Endothelial cell of umbilical vein (primary cell): Measurements from ENCODE around the gene EEF1E1. TPM values are rescaled to one million over a fixed set of nuclear protein-coding genes. Genes with fewer than 3 reads are reported as not detected.

ENCODE experiments used
- BruUV-seq: library from RNA; stranded (reverse); fragments of 400-500 nt; replicated peaks from 2 replicates; lab custom pipeline; 2021; lab: Mats Ljungman, UMichigan
- CTCF ChIA-PET: fragments of 300-600, 350-600 bp; sonication (Branson Sonifier 250); formaldehyde crosslinking; loops from one replicate; lab custom pipeline; 2021; ENCODE audit warnings: antibody characterized with exemption, inconsistent platforms; lab: Charles Lee
- POLR2A ChIA-PET: fragments of 300-600, 350-600 bp; sonication (Branson Sonifier 250); formaldehyde crosslinking; loops from one replicate; lab custom pipeline; 2021; ENCODE audit warnings: antibody characterized with exemption, inconsistent platforms; lab: Charles Lee
- DNase-seq: peaks from one replicate; pipeline ENCODE4 v3.0.0-alpha.2; 2011; ENCODE audit warnings: low read depth, low spot score
- FAIRE-seq: peaks from 2 replicates; lab custom pipeline; 2011; peaks lifted over from hg19 to GRCh38; lab: Jason Lieb, UNC
- H2AFZ ChIP-seq: 2 replicates; pipeline ENCODE4 v1.6.0; 2012; ENCODE audit warnings: low read depth, low read length, control low read depth, inconsistent platforms
- H3K27ac ChIP-seq: 2 replicates; pipeline ENCODE4 v1.5.1; 2011; ENCODE audit warnings: low read depth, mild to moderate bottlenecking, control low read depth, low read length, moderate library complexity; ENCODE audit not compliant: insufficient read depth
- H3K27me3 ChIP-seq, 2 experiments: 2 replicates each; pipeline versions ENCODE4 v1.6.0 to v1.6.1; 2011; ENCODE audit warnings: low read length in 2 of 2, mixed read lengths in 1 of 2; ENCODE audit not compliant: control insufficient read depth in 2 of 2, insufficient read depth in 2 of 2
- H3K36me3 ChIP-seq, 2 experiments: 2 replicates in 1 of 2; 3 replicates in 1 of 2; pipeline ENCODE4 v1.5.1; 2011; ENCODE audit warnings: low read length in 2 of 2, mild to moderate bottlenecking in 1 of 2, moderate library complexity in 1 of 2; ENCODE audit not compliant: control insufficient read depth in 2 of 2, insufficient read depth in 2 of 2; ENCODE audit errors: extremely low read depth in 1 of 2
- H3K4me1 ChIP-seq: 3 replicates; pipeline ENCODE4 v1.5.1; 2011; ENCODE audit warnings: mild to moderate bottlenecking, low read length; ENCODE audit not compliant: control insufficient read depth, insufficient read depth; ENCODE audit errors: extremely low read depth
- H3K4me2 ChIP-seq: 2 replicates; pipeline ENCODE4 v1.6.1; 2011; ENCODE audit warnings: low read length, control low read depth, mixed read lengths; ENCODE audit not compliant: insufficient read depth
- H3K4me3 ChIP-seq, 3 experiments: fragments of 200-600 bp in 1 of 3; sonication (generic), shearing (Covaris generic) in 1 of 3; replicated peaks in 1 of 3; 2 replicates each; pipeline ENCODE4 v1.5.1; 2011 to 2016; ENCODE audit warnings: control low read depth in 3 of 3, low read length in 3 of 3, mild to moderate bottlenecking in 2 of 3, inconsistent platforms in 1 of 3, low read depth in 1 of 3, moderate library complexity in 1 of 3; ENCODE audit not compliant: insufficient read depth in 1 of 3
- H3K79me2 ChIP-seq: 2 replicates; pipeline ENCODE4 v1.6.0; 2012; ENCODE audit warnings: low read length, inconsistent platforms; ENCODE audit not compliant: control insufficient read depth, insufficient read depth
- H3K9ac ChIP-seq: replicated peaks from 2 replicates; pipeline ENCODE3; 2011; ENCODE audit warnings: low read length, control low read depth; ENCODE audit not compliant: insufficient read depth; ENCODE audit errors: extremely low read depth
- H3K9me1 ChIP-seq: replicated peaks from 3 replicates; pipeline ENCODE4 v1.6.0; 2011; ENCODE audit warnings: mild to moderate bottlenecking, low read length; ENCODE audit not compliant: control insufficient read depth, insufficient read depth; ENCODE audit errors: extremely low read depth
- H3K9me3 ChIP-seq: replicated peaks from 2 replicates; pipeline ENCODE4 v1.5.1; 2012; ENCODE audit warnings: low read length, inconsistent platforms; ENCODE audit not compliant: control insufficient read depth, insufficient read depth
- H4K20me1 ChIP-seq: replicated peaks from 2 replicates; pipeline ENCODE3; 2011; ENCODE audit warnings: mild to moderate bottlenecking, low read length; ENCODE audit not compliant: control insufficient read depth, insufficient read depth; ENCODE audit errors: extremely low read depth
- CTCF ChIP-seq, 2 donors: IDR thresholded peaks; 1 replicate in 1 of 2; 2 replicates in 1 of 2; pipeline ENCODE4 v1.5.1; 2011; ENCODE audit warnings: low read length in 2 of 2, mild to moderate bottlenecking in 2 of 2, moderate library complexity in 2 of 2, control low read depth in 1 of 2, inconsistent platforms in 1 of 2, low read depth in 1 of 2; ENCODE audit not compliant: insufficient read depth in 1 of 2; ENCODE audit errors: extremely low read depth in 1 of 2
- EZH2 ChIP-seq: IDR thresholded peaks from 2 replicates; pipeline ENCODE4 v1.6.1; 2012; ENCODE audit warnings: borderline replicate concordance, low read depth, mild to moderate bottlenecking, moderate library complexity, low read length, inconsistent platforms; ENCODE audit not compliant: severe bottlenecking
- FOS ChIP-seq: IDR thresholded peaks from 2 replicates; pipeline ENCODE4 v1.6.1; 2011; ENCODE audit warnings: mild to moderate bottlenecking, low read length, moderate library complexity, borderline replicate concordance; ENCODE audit not compliant: insufficient read depth
- GATA2 ChIP-seq: IDR thresholded peaks from 2 replicates; pipeline ENCODE4 v1.7.0; 2011; ENCODE audit warnings: low read depth, mild to moderate bottlenecking, moderate library complexity, mixed read lengths, low read length; ENCODE audit not compliant: insufficient read length, insufficient read depth
- JUN ChIP-seq: IDR thresholded peaks from 2 replicates; pipeline ENCODE4 v1.6.1; 2011; ENCODE audit warnings: borderline replicate concordance, low read depth; ENCODE audit not compliant: insufficient read length, insufficient read depth
- MAX ChIP-seq: IDR thresholded peaks from 2 replicates; pipeline ENCODE4 v1.6.1; 2011; ENCODE audit not compliant: insufficient read depth, insufficient read length
- MYC ChIP-seq: IDR thresholded peaks from one replicate; pipeline ENCODE4 v1.6.1; 2011; ENCODE audit warnings: mild to moderate bottlenecking, low read depth, low read length
- POLR2A ChIP-seq: IDR thresholded peaks from 2 replicates; pipeline ENCODE4 v1.6.1; 2012; ENCODE audit warnings: low read depth, mild to moderate bottlenecking, control low read depth, low read length
- POLR2AphosphoS5 ChIP-seq: IDR thresholded peaks from 2 replicates; pipeline ENCODE4 v1.6.1; 2012; ENCODE audit warnings: low read depth, mild to moderate bottlenecking, control low read depth, low read length, moderate library complexity; ENCODE audit not compliant: insufficient read depth
- dilution Hi-C: fragments of 300-500 bp; cut with MboI; formaldehyde crosslinking; loops from one replicate; pipeline ENCODE4 v1.15.0; 2019; ENCODE audit warnings: low sequenced_read_pairs; ENCODE audit not compliant: extremely low pct_ligation_motif_present
- intact Hi-C: fragments of 100-400 bp; cut with micrococcal nuclease; formaldehyde crosslinking; loops from one replicate; pipeline ENCODE4 v1.10.0; 2022
- polyA plus RNA-seq, 4 experiments: library from polyadenylated mRNA; depleted of rRNA in 3 of 4; stranded (reverse) in 3 of 4; unstranded in 1 of 4; fragments of >200 nt; gene quantifications; 2 replicates each; pipeline versions ENCODE4 v1.2.1 to v1.2.3, GENCODE V29; 2011 to 2012; ENCODE audit warnings: missing spikeins in 1 of 4
- total RNA-seq: library from RNA; stranded (reverse); gene quantifications from 2 replicates; pipeline ENCODE4 v1.2.3, GENCODE V29; 2021

EEF1E1 gene
- total and polyA plus RNA-seq, 2 donors (not counting 3 experiments of a cell fraction or from before 2014, with no cell fraction given), result 53.8 to 58.1 TPM

- no TSS peak for BruUV-seq
- FAIRE-seq (no peak), DNase-seq (no peak)
- TF ChIP-seq MAX (no peak), JUN (no peak), FOS (no peak), POLR2A (no peak), MYC (no peak)
- no peak overlapping the region for H3K9ac ChIP-seq
- H3K4me2 ChIP-seq, result no peak overlapping the region
- H3K9me1 ChIP-seq, result no peaks in the 10 kb centered on the region
- no peak overlapping the region for H3K4me3 ChIP-seq
- ChIA-PET POLR2A (no interaction called here), CTCF (no interaction called here)
- H2AFZ ChIP-seq, result no peak overlapping the region
- H4K20me1 ChIP-seq, result no peaks in the 10 kb centered on the region
- no peaks in the 10 kb centered on the region for H3K36me3 ChIP-seq
- H3K4me1 ChIP-seq, result no peaks in the 10 kb centered on the region
- intact Hi-C loops (no loop called here), dilution Hi-C loops (no loop called here)
- no peak overlapping the region for H3K27ac ChIP-seq
- no peaks in the 10 kb centered on the region for H3K27me3 ChIP-seq
- H3K9me3 ChIP-seq, result no peaks in the 10 kb centered on the region
- no peaks in the 10 kb centered on the region for H3K79me2 ChIP-seq
Observed at GRCh38 chr6:8114956-8115355, 12.6 kb upstream of the EEF1E1 start.

DNA sequence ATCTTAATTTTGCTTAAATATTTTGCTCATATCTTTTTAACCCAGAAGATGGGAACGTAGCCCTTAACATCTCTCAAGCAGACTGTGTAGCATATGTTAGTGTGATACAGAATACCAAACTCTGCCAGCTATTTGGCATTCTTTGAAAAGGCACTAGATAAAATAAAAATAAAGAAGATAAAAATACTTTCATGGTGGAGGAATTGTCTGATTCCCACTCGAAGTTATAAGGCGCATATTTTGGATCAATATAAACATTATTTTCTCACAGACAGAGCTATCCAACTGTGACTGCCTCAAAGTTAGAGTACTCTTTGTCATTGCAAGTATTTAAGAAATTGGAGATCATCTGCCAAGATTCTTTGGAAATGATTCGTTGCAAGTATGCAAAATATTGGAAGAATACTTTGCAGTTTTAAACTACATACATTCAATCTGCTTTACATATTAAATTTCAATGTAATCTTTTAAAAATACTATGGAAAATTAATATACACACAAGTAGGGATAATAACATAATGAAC is 10.8 kb upstream of the EEF1E1 start:
- H2AFZ ChIP-seq, result no peak overlapping the region
- intact Hi-C loops (no loop called here), dilution Hi-C loops (no loop called here)
- FAIRE-seq (no peak), DNase-seq (no peak)
- H3K79me2 ChIP-seq, result no peaks in the 10 kb centered on the region
- H3K9me3 ChIP-seq, result no peaks in the 10 kb centered on the region
- H3K4me1 ChIP-seq, result peaks cover 11% of the 10 kb centered on the region
- CTCF ChIA-PET, result interaction anchor here (1.0 to 1.2 kb wide), 2 partner anchors 10 to 18 kb away, joined by 3 read pairs; no protein-coding TSS in a partner anchor
- POLR2A ChIA-PET, result no interaction called here
- no peaks in the 10 kb centered on the region for H3K27me3 ChIP-seq
- no peak overlapping the region for H3K9ac ChIP-seq
- no peaks in the 10 kb centered on the region for H4K20me1 ChIP-seq
- no peak overlapping the region for H3K27ac ChIP-seq
- H3K4me3 ChIP-seq, result no peak overlapping the region
- H3K4me2 ChIP-seq, result no peak overlapping the region
- no TSS peak for BruUV-seq
- H3K36me3 ChIP-seq, result no peaks in the 10 kb centered on the region
- TF ChIP-seq CTCF (IDR thresholded peaks at IDR 0.05; ENCODE audit: extremely low read depth in 1 of 2, insufficient read depth in 1 of 2, low read depth in 1 of 2, low read length in 2 of 2), result no peak
- no peak for TF ChIP-seq FOS
- no peak for TF ChIP-seq EZH2
- no peak for TF ChIP-seq MYC
- TF ChIP-seq POLR2AphosphoS5, result no peak
- TF ChIP-seq POLR2A, result no peak
- no peak for TF ChIP-seq JUN
- no peak for TF ChIP-seq GATA2
- TF ChIP-seq MAX, result no peak
- no peaks in the 10 kb centered on the region for H3K9me1 ChIP-seq
